Lung (tissue), 12 donors: ENCODE measurements around the gene ATF2. TPM values are rescaled to one million over a fixed set of nuclear protein-coding genes. Genes with fewer than 3 reads are reported as not detected.
"Not testable (repeated sequence)": the region's sequence is repeated elsewhere in the genome, so short reads cannot be mapped to it uniquely, and the experiment has no call there.

Experiments used
- ATAC-seq: fragments of 200-7000 bp; cut with Tn5 transposase; one replicate; pipeline ENCODE4 v1.9.1; 2020; ENCODE audit warnings: moderate number of reproducible peaks; ENCODE audit not compliant: insufficient read depth, low FRiP score
- DNase-seq, 3 donors: peaks; one replicate each; pipeline ENCODE4 v3.0.0-alpha.2; 2013 to 2017
- H3K27ac ChIP-seq, 2 donors: one replicate each; pipeline ENCODE4 v1.5.1; 2013; ENCODE audit warnings: mild to moderate bottlenecking in 2 of 2, moderate library complexity in 2 of 2, control low read depth in 1 of 2, inconsistent platforms in 1 of 2, low read depth in 1 of 2, low read length in 1 of 2
- H3K27me3 ChIP-seq, 3 donors: one replicate each; pipeline ENCODE4 v1.5.1; 2013; ENCODE audit warnings: low read length in 2 of 3; ENCODE audit not compliant: control insufficient read depth in 3 of 3, insufficient read depth in 3 of 3
- H3K36me3 ChIP-seq, 4 donors: one replicate each; pipeline ENCODE4 v1.5.1; 2013; ENCODE audit warnings: low read length in 4 of 4, mild to moderate bottlenecking in 1 of 4, moderate library complexity in 1 of 4; ENCODE audit not compliant: control insufficient read depth in 4 of 4, insufficient read depth in 4 of 4
- H3K4me1 ChIP-seq, 5 donors: one replicate each; pipeline ENCODE4 v1.5.1; 2013; ENCODE audit warnings: low read length in 5 of 5, mild to moderate bottlenecking in 2 of 5, moderate library complexity in 1 of 5; ENCODE audit not compliant: control insufficient read depth in 5 of 5, insufficient read depth in 5 of 5
- H3K4me3 ChIP-seq: one replicate; pipeline ENCODE4 v1.5.1; 2013; ENCODE audit warnings: mild to moderate bottlenecking, control low read depth, moderate library complexity
- H3K9ac ChIP-seq, 2 donors: one replicate each; pipeline ENCODE4 v1.5.1; 2013; ENCODE audit warnings: low read length in 2 of 2, control low read depth in 1 of 2; ENCODE audit not compliant: insufficient read depth in 1 of 2
- H3K9me3 ChIP-seq, 4 donors: one replicate each; pipeline ENCODE4 v1.5.1; 2013; ENCODE audit warnings: low read length in 3 of 4, mild to moderate bottlenecking in 1 of 4, moderate library complexity in 1 of 4; ENCODE audit not compliant: control insufficient read depth in 4 of 4, insufficient read depth in 3 of 4
- CTCF ChIP-seq: IDR thresholded peaks from 2 replicates; pipeline ENCODE4 v1.5.1; 2012; ENCODE audit warnings: mild to moderate bottlenecking; ENCODE audit errors: control extremely low read depth, extremely low read depth
- WGBS, 2 donors: extraction: QIAGEN DNeasy Blood & Tissue Kit; methylation state at CpG; one replicate each; pipeline ENCODE4 v1.1.7; 2013; 5-methylcytosine and 5-hydroxymethylcytosine counted together
- polyA plus RNA-seq, 2 donors: library from polyadenylated mRNA; stranded (reverse); fragments of 200-250 nt; gene quantifications; one replicate each; pipeline ENCODE4 v1.2.1, GENCODE V29; 2013
- total RNA-seq, 2 donors: library from RNA; depleted of rRNA in 1 of 2; stranded (reverse); fragments of >200 nt in 1 of 2; gene quantifications; one replicate each; pipeline ENCODE4 v1.2.1, GENCODE V29; 2014 to 2021
- donor health status: control.
- donor health status: control.
- donor health status: Bipolar disorder and iron deficiency.
- donor health status: healthy.
- donor health status: DM: yes; HTN: yes; CAD: no.

The ATF2 gene
- total and polyA plus RNA-seq, 4 donors, result 16.3 to 92.7 (median 30.2) TPM

- 82 to 95% methylated on average over 1 of the region's 1 CpG for WGBS, 2 donors
Observed at GRCh38 chr2:175103191-175103590, 64.8 kb downstream of the ATF2 start.

GRCh38 chr2:175101514-175101913 lies 66.5 kb downstream of the ATF2 start:
- ATAC-seq, result no peak
- H3K4me1 ChIP-seq, result no peaks in the 10 kb centered on the region
- DNase-seq, result no peak
- H3K27me3 ChIP-seq, result no peaks in the 10 kb centered on the region
- H3K9ac ChIP-seq, result no peak overlapping the region
- peaks cover 4 to 16% (median 8%) of the 10 kb centered on the region in 4 donors for H3K36me3 ChIP-seq
- H3K9me3 ChIP-seq, result no peaks in the 10 kb centered on the region
- H3K4me3 ChIP-seq, result no peak overlapping the region
- H3K27ac ChIP-seq, result no peak overlapping the region
- TF ChIP-seq CTCF, result no peak

More at GRCh38 chr2:175103191-175103590, 64.8 kb downstream of the ATF2 start:
- ATAC-seq (no peak), DNase-seq (no peak)
- H3K27ac ChIP-seq, result no peak overlapping the region
- no peaks in the 10 kb centered on the region for H3K9me3 ChIP-seq
- no peaks in the 10 kb centered on the region for H3K4me1 ChIP-seq
- TF ChIP-seq CTCF, result no peak
- H3K4me3 ChIP-seq, result no peak overlapping the region
- peaks cover 4 to 19% (median 10%) of the 10 kb centered on the region in 4 donors for H3K36me3 ChIP-seq
- no peak overlapping the region for H3K9ac ChIP-seq
- H3K27me3 ChIP-seq, result no peaks in the 10 kb centered on the region

- DNase-seq, result no peak
- WGBS, 2 donors, result 93 to 95% methylated on average over 5 of the region's 5 CpGs
- H3K27me3 ChIP-seq, result no peaks in the 10 kb centered on the region
- ATAC-seq, result no peak
- H3K4me1 ChIP-seq, result no peaks in the 10 kb centered on the region
- H3K9me3 ChIP-seq, result no peaks in the 10 kb centered on the region
- no peak overlapping the region for H3K9ac ChIP-seq
- H3K4me3 ChIP-seq, result no peak overlapping the region
- no peak for TF ChIP-seq CTCF
- H3K27ac ChIP-seq, result no peak overlapping the region
- peaks cover 3 to 24% (median 11%) of the 10 kb centered on the region in 4 donors for H3K36me3 ChIP-seq
Observed at GRCh38 chr2:175097297-175097696, 70.7 kb downstream of the ATF2 start.

GRCh38 chr2:175084117-175084516 lies 83.9 kb downstream of the ATF2 start:
- H3K9me3 ChIP-seq, H3K4me1 ChIP-seq, H3K27me3 ChIP-seq, ATAC-seq, DNase-seq, H3K9ac ChIP-seq, H3K4me3 ChIP-seq, H3K27ac ChIP-seq: not testable (repeated sequence)
- WGBS, 2 donors, result 96 to 99% methylated on average over 4 of the region's 4 CpGs
- peaks cover 3 to 15% (median 10%) of the 10 kb centered on the region in 4 donors for H3K36me3 ChIP-seq
